ENCODE results near the gene ARR3.

DNA sequence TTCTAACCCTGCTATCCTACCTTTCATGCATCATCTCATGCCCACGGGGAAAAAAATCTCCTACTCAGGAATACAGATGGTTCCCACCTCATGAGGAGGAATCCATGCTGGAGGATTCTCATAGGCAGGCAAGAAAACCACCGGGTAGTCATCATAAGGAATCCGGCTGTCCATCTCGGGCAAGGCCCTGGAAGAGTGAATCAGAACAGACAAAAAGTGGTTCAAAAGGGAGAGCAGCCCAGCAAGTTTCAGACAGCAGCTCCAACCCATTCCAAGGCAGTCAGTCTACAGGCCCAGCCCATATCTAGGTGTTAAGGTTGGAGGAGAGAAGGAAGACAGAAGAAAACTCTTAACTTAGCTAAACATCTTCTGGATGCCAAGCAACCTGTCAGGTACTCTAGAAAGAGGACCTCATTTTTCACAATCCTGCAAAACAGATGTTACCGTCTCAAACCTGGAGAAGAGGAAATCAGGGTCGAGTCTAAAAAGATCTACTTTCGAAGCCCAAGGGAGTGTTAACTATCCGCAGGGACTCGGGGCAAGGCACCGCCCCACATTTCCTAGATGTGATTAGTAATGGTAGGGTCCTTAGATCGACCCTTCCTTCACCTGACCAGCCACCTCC is 21.1 kb downstream of the ARR3 start:
- TF ChIP-seq, protein P1, sequence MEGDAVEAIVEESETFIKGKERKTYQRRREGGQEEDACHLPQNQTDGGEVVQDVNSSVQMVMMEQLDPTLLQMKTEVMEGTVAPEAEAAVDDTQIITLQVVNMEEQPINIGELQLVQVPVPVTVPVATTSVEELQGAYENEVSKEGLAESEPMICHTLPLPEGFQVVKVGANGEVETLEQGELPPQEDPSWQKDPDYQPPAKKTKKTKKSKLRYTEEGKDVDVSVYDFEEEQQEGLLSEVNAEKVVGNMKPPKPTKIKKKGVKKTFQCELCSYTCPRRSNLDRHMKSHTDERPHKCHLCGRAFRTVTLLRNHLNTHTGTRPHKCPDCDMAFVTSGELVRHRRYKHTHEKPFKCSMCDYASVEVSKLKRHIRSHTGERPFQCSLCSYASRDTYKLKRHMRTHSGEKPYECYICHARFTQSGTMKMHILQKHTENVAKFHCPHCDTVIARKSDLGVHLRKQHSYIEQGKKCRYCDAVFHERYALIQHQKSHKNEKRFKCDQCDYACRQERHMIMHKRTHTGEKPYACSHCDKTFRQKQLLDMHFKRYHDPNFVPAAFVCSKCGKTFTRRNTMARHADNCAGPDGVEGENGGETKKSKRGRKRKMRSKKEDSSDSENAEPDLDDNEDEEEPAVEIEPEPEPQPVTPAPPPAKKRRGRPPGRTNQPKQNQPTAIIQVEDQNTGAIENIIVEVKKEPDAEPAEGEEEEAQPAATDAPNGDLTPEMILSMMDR (IDR thresholded peaks at IDR 0.05) = no peak
- no peak for TF ChIP-seq POLR2A (IDR thresholded peaks at IDR 0.05)
